HG03066 (cell line): Measurements from ENCODE around the gene ERP27.

Source experiments
- ATAC-seq: cut with Tn5 transposase; IDR thresholded peaks from one replicate; pipeline ENCODE4 v1.9.1; 2021; ENCODE audit warnings: low read depth; ENCODE audit not compliant: unreplicated experiment

The ERP27 gene

GRCh38 chr12:14960548-14961465 lies 22.5 kb upstream of the ERP27 start:
- ATAC-seq, result peak; percentile 39

DNA sequence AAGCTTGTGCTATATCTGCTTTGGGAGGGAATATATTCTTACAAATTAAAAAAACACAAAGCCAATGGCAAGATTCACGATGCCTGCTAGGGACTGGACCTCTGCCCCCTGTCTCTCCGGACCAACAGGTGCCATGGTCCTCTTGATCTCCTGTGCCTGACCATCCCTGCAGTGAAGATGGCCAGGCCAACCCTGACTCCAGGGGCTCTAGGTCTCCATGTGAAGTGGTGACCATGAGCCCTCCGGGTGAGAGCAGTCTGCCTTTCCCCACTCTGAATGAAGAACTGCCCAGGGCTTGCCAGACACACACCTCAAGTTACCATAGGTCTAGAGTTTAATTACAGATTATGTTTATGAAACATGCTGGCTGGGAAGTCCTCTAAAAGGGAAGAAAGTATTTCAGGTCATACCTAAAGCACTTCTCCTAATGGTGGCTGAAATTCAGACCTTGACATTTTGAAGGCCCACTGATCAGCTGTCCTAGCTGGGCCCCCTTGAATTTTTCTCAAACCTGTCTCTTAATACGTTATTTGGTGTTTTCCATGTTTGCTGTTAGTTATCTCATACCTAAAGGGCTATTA lies 21.7 kb upstream of the ERP27 start:
- no peak for ATAC-seq

DNA sequence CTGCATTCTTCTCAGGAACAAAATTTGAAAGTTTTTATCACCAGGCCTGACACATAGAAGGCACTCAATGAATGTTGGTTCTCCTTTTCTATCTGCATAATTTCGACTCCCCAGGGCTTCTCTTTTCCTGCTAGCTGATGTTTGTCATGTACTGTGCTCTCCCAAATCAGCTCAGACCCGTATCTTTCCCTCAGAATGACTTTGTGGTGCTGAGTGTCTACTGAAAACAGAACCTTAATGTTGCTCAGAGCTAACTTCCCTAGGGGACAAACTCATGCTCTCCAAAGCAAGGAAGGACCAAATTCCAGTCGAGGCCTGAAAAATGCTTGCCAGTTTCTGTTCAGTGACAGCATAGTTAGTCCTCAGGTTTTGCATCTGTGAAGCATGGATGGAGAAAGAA lies 21.1 kb upstream of the ERP27 start:
- no peak for ATAC-seq

DNA sequence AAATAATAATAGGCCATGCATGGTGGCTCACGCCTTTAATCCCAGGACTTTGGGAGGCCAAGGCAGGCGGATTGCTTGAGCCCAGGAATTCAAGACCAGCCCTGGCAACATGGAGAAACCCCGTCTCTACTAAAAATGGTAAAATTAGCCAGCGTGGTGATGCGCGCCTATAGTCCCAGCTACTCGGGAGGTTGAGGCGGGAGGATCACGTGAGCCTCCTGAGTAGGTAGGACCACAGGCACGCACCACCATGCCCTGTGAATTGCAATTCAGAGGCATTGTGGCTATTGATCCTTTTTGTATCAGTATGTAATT lies 20.7 kb upstream of the ERP27 start:
- no peak for ATAC-seq

DNA sequence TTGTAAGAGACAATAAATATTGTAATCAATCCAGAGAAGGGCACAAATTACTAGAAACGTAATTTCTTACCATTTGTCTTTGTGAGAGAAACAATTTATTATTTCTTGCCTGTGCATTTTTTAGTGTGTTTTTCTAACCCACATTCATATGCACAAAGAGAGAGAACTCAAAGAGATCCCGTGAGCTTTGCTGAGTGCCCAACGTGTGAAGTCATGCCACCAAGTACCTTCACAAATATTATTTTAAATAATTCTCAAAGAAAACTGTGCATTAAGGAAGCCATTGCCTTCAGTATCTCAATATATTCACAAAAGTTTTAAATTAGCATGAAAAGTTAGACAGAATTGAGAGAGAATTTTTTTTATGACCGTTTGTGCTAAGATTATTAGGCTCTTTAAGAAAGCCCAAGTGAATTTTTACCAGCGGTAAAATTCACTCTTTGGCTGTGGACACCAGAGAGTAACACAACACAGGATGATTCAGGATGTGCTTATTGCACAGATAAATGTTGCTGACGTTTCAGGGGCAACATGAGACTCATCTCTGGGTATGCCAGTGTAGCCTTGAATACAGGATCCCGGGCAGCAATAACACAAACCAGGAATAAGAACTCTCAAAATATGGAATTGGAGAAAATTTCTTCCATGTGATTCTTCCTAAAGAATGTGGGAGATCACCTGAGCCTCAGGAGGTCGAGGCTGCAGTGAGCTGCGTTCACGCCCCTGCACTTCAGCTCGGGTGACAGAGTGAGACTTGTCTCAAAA lies 20.2 kb upstream of the ERP27 start:
- ATAC-seq, result no peak

DNA sequence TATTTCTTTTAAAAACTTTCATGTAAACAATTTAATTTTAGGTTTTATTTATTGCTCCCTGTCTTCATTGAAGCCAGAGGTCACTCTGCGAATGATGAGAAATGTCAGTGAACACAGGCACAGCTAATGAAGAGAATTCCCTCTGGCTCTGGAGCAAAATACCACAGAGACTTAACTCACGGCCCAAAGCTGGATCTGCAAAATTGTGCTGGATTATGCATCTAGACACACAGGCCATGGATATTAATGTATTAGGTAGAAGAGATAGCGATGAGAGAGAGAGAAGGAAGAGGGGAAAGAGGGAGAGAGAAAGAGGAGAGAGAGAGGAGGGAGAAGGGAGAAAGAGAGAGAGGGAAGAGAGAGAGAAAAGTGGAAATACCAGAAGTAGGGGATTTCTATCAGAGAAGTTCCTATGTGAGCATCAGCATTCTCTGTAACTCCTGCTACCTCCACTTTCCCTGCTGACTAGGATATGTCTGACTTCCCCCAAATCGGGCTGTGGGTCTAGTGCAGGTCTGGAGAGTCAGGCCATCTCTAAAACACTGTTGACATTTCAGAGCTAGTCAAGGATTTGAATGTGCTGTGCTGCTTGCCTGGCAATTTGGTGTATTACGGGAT lies 19.3 kb upstream of the ERP27 start:
- no peak for ATAC-seq

- no peak for ATAC-seq
Measured at GRCh38 chr12:14956905-14957304, 18.6 kb upstream of the ERP27 start.

DNA sequence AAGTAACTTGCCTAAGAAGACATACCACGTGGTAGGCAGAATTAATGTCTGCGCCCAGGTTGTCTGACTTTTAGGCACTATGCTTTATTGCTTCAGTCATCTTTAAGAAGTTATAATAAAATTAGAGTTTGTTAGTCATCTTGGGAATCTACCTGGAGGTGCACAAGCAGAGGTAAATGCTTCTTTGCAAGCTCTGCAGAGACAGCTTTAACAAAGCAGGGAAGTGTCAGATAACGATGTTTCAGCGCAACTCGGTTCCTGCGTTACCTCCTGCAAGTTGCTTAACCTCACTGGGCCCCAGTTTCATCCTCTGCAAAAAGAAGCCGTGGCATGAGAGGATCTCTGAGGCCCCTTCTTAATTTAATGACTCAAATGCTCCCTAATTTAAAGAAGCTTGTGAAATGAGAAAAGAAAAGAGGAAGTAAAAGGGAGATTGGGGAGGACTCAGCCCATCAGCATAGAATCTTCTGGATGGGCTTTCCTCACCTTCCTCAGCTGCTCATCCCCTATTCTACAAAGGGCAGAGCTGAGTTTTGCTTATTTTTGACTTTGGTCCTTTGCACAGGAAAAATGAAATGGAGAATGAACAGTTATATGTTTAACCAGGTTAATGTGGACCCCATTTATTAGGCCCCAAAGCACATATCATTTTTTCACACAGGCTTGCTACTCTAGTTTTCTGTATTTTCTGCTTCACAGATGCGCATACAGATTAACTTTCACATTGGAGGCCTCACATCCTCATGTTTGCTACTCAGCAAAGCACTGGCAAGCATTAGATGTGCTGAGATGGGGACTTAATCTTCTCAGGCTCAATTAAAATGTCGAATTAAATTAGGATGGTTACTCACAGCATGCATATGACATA lies 17.9 kb upstream of the ERP27 start:
- peak; percentile 38 for ATAC-seq

DNA sequence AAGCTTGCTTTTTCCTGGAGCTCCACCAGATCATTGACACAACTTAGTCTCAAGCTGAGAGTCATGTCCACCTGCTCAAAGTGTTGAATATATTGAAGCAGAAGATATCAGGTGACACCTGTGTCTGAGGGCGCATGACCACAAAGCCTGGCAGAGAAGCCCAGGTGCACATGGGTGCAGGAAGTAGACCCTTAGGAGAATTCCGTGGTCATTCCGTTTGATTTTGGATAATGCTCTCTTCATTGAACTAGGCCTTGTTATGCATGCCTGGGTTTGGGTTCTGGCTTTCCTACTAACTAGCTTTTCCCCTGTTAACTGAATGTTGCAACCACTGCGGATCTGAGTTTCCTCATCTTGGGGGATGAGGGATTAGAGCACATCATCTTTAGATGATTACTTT lies 15.9 kb upstream of the ERP27 start:
- no peak for ATAC-seq

- ATAC-seq, result no peak
Measured at GRCh38 chr12:14953752-14954151, 15.4 kb upstream of the ERP27 start.

GRCh38 chr12:14952299-14952921 lies 14.1 kb upstream of the ERP27 start:
- peak; percentile 49 for ATAC-seq

DNA sequence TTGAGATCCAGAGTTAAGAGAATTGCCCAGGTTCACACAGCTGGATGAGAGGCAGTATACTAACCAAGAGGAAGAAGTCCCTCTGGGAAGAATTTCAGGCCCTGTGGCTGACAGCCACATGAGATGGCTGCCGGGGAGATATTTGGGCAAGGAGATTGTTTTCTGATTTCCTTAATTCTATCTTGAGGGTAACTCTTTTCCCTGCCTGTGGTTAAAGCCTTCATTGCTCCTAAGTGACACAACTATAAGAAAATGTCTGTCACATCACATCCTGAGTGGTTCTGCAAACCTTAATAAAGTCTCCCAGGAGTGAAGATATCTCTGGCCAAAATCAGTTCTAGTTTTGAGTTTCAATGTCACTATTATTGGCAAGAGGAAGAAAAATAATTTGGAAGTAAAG lies 13.5 kb upstream of the ERP27 start:
- no peak for ATAC-seq

GRCh38 chr12:14950982-14951746 lies 12.8 kb upstream of the ERP27 start:
- ATAC-seq, result no peak

- ATAC-seq, result no peak
Measured at GRCh38 chr12:14950421-14950820, 12.1 kb upstream of the ERP27 start.

- no peak for ATAC-seq
Measured at GRCh38 chr12:14949631-14950030, 11.3 kb upstream of the ERP27 start.

GRCh38 chr12:14948672-14949071 lies 10.3 kb upstream of the ERP27 start:
- peak; percentile 95 for ATAC-seq

DNA sequence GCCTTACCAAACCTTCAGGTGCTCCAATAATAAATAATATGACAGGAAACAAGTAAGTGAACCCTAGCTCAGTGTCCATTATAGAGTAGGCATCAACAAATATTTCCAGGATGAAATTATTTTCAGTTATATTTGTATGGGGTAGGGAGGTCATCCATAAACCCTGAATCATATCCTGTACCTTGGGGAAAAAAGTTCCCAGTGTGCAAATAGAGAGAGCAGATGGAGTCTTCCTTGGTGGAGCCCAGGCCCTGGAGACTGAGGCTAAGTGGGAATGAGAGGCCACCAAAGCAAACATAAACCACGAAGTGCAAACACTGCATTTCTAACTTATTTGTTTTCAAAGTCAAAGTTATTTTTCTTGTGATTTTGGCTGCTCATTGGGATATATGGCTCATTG lies 8.5 kb upstream of the ERP27 start:
- ATAC-seq, result no peak

- ATAC-seq, result no peak
Measured at GRCh38 chr12:14946162-14946561, 7.8 kb upstream of the ERP27 start.
